ENCODE data around the gene RIF1. TPM values are rescaled to one million over a fixed set of nuclear protein-coding genes. Genes with fewer than 3 reads are reported as not detected.
"Not testable (repeated sequence)": the region's sequence is repeated elsewhere in the genome, so short reads cannot be mapped to it uniquely, and the experiment has no call there.

The RIF1 gene
- total RNA-seq, 1 donor from 2014 or later: 63.1 TPM

DNA sequence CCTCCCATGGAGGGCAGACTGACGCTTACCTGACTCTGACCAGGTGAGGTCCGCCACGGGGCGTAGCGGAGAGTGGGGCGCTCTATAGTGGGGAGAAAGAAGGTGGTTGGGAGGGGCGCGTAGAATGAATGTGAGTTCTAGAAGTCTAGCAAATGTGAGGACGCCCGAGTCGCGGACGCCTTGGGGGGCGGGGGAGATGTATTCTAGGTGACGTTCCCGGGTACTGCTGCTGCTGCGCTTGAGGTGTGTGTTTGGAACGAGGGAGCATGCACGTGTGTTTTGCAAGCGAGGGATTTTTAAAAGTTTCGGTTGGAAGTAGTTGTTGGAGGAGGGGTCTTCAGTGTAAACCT lies 758 bp downstream of the RIF1 start:
- DNase-seq (ENCODE audit: low spot score): peak; percentile 15

DNA sequence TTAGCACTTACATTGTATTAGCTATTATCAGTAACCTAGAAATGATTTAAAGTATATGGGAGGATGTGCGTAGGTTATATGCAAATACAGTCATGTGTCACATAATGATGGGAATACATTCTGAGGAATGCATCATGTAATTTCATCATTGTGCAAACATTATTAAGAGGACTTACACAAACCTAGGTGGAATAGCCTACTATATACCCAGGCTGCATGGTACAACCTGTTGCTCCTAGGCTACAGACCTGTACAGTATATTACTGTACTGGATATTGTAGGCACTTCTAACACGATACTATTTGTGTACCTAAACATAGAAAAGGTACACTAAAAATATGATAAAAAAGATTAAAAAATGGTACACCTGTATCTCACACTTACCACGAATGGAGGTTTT lies 7.9 kb downstream of the RIF1 start:
- no peak for DNase-seq (ENCODE audit: low spot score)

DNA sequence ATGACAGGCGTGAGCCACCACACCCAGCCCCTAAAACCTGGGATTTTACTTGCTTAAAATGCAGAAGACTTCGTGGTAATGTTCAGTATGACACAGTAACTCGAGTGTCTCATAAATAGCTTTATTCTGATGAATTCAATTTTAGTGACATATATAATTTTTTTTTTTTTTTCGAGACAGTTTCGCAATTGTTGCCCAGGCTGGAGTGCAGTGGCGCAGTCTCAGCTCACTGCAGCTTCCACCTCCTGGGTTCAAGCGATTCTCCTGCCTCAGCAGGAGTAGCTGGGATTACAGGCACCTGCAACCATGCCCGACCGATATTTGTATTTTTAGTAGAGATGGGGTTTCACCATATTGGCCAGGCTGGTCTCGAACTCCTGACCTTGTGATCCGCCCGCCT lies 12.0 kb downstream of the RIF1 start:
- DNase-seq (ENCODE audit: low spot score): not testable (repeated sequence)

DNA sequence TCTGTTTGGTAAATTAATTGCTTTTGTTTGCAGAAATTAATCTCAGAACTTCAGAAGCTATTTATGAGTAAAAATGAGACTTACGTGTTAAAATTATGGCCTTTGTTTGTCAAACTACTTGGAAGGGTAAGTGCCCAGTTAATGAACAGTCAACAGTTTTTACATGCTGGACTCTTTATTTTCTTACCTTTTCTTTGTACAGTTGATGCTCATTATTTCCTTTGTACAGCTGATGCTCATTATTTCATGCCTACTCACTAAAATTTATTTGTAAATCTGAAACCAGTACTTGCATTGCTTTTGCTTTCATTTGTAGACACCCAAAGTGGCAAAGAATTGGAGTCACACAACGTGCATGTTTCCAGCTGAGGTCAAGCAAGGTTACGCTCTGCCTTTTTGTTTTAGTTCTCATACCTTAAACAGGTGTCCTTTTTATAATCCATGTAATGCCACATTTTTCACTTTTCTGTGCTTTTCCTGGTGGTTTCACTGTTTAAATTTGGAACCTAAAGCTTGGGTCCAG lies 13.3 kb downstream of the RIF1 start:
- no peak for DNase-seq (ENCODE audit: low spot score)

DNA sequence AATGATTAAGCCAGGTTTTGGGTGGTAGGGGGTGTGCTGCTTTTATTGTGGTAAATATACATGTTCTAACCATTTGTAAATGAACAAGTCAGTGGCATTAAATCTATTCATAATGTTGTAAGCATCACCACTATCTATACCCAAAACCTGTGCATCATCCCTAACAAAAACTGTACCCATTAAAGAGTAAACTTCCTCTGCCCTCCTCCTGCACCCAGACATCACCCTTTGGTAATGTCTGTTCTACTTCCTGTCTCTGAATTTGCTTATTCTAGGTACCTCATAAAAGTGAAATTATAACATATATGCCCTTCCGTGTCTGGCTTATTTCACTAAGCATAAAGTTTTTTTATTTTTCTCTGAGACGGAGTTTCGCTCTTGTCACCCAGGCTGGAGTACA lies 14.1 kb downstream of the RIF1 start:
- DNase-seq (ENCODE audit: low spot score): no peak

- peak; percentile 23 for DNase-seq (ENCODE audit: low spot score)
Measured at GRCh38 chr2:151437630-151438029, 27.9 kb downstream of the RIF1 start.

DNA sequence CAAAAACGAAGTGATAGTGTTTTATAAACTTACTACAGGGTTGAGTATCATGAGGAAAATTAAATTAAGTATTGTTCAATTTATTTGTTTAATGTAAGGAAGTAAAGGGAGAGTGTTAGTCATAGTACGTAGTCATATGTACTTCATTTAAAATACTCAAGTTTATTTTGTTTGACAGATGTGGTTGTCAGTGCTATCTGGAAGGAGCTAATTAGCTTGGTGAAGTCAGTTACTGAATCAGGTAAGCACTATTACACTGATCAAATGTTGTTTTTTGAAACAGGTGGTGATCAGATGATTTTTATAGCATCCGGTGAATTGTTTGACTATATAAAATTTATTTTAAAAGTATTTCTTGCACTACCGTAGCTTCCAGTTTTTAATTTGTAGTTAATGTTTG lies 28.8 kb downstream of the RIF1 start:
- no peak for DNase-seq (ENCODE audit: low spot score)

- no peak for DNase-seq (ENCODE audit: low spot score)
Measured at GRCh38 chr2:151439127-151439526, 29.4 kb downstream of the RIF1 start.

GRCh38 chr2:151459358-151459757 lies 49.7 kb downstream of the RIF1 start:
- peak; percentile 44 for DNase-seq (ENCODE audit: low spot score)

GRCh38 chr2:151465771-151466170 lies 56.1 kb downstream of the RIF1 start:
- no peak for DNase-seq (ENCODE audit: low spot score)

DNA sequence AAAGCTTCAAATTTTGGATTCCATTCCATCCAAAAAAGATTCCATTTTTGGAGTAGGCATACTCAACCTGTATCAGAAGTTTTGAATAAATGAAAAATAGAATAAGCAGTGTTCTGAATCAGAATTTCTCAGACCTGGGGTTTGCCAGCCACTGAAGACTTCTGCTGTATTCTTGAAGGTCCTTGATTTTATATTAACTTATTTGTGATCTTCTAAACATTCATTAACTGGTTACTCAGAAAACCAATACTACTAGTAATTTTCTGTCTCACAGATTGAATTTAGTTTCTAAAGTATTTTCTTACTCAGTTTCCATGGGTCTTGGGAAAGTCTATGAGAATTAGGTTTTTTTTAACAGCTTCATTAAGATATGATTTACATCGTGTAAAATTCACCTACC lies 60.9 kb downstream of the RIF1 start:
- DNase-seq (ENCODE audit: low spot score): no peak

- no peak for DNase-seq (ENCODE audit: low spot score)
Measured at GRCh38 chr2:151472966-151473365, 63.3 kb downstream of the RIF1 start.

- DNase-seq (ENCODE audit: low spot score): no peak
Measured at GRCh38 chr2:151475071-151475470, 65.4 kb downstream of the RIF1 start.

- DNase-seq (ENCODE audit: low spot score): no peak
Measured at GRCh38 chr2:151476287-151476686, 66.6 kb downstream of the RIF1 start.

DNA sequence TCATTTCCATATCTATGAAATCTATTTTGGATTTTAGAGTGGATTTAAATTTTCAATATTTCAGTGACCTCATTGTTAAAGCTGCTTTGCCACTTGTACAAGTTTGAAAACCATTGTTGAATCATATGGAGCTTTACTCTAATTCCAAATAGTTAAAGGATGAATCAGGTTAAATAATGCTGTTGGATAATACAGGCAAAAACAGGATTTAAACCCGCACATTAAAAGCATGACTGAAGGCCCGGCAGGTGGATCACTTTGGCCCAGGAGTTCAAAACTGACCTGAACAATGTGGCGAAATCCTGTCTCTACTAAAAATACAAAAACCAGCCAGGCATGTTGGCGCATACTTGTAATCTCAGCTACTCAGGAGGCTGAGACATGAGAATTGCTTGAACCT lies 68.3 kb downstream of the RIF1 start:
- no peak for DNase-seq (ENCODE audit: low spot score)

GRCh38 chr2:151481744-151482143 lies 72.0 kb downstream of the RIF1 start:
- no peak for DNase-seq (ENCODE audit: low spot score)

- DNase-seq (ENCODE audit: low spot score): no peak
Measured at GRCh38 chr2:151482171-151482725, 72.5 kb downstream of the RIF1 start.

DNA sequence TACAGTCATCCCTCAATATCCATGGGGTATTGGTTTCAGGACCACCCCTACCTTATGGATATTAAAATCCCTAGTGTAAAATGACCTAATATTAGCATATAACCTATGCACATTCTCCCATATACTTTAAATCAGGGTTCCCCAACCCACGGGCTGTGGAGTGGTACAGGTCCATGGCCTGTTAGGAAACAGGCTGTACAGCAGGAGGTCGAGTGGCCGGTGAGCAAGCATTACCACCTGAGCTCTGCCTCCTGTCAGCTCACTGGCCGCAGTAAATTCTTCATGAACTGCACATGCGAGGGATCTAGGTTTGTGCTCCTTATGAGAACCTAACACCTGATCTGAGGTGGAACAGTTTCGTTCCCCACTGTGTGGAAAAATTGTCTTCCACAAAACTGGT lies 73.8 kb downstream of the RIF1 start:
- no peak for DNase-seq (ENCODE audit: low spot score)

- no peak for DNase-seq (ENCODE audit: low spot score)
Measured at GRCh38 chr2:151484100-151484499, 74.4 kb downstream of the RIF1 start.

- DNase-seq (ENCODE audit: low spot score): no peak
Measured at GRCh38 chr2:151486053-151486452, 76.4 kb downstream of the RIF1 start.

GRCh38 chr2:151490276-151490675 lies 80.6 kb downstream of the RIF1 start:
- no peak for DNase-seq (ENCODE audit: low spot score)

- DNase-seq (ENCODE audit: low spot score): no peak
Measured at GRCh38 chr2:151491496-151491895, 81.8 kb downstream of the RIF1 start.

DNA sequence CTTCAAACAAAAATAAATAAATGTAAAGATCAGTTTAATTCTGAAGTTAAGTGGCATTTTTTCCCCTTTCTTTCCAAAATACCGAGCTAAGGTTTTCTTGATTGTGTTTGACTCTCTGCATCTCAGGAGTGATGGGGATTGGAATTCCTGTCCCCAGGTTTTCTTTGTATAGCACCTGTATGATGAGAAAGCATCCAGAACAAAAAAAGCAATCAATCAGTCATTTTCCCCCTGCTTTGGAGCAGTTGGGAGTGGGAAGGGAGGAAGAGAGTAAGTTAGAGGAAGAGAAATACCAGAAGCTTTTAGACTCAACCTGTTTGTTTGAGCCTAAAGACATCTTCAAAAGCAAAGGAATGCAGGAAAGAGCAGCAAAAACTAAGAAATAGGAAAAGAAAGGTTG lies 88.5 kb downstream of the RIF1 start:
- no peak for DNase-seq (ENCODE audit: low spot score)

- no peak for DNase-seq (ENCODE audit: low spot score)
Measured at GRCh38 chr2:151506170-151506569, 96.5 kb downstream of the RIF1 start.

Measured in umbilical cord (tissue), 2 donors.